Mucosa of stomach (tissue), 1 donor: Measurements from ENCODE around the gene ATL2.

Experiments used
- H3K27me3 ChIP-seq: one replicate; pipeline ENCODE4 v1.7.0; 2013; ENCODE audit warnings: mild to moderate bottlenecking, low read length; ENCODE audit not compliant: control insufficient read depth, insufficient read depth
- H3K36me3 ChIP-seq: one replicate; pipeline ENCODE4 v1.7.0; 2013; ENCODE audit warnings: low read length; ENCODE audit not compliant: control insufficient read depth, insufficient read depth
- H3K4me1 ChIP-seq: one replicate; pipeline ENCODE4 v1.7.0; 2013; ENCODE audit warnings: mild to moderate bottlenecking, low read length; ENCODE audit not compliant: control insufficient read depth, insufficient read depth
- H3K4me3 ChIP-seq: one replicate; pipeline ENCODE4 v1.7.0; 2013; ENCODE audit warnings: low read length
- H3K9ac ChIP-seq: one replicate; pipeline ENCODE4 v1.7.0; 2013; ENCODE audit warnings: mild to moderate bottlenecking, low read length, moderate library complexity
- H3K9me3 ChIP-seq: one replicate; pipeline ENCODE4 v1.7.0; 2013; ENCODE audit warnings: mild to moderate bottlenecking, low read length, moderate library complexity; ENCODE audit not compliant: control insufficient read depth
- donor health status: Pancreatic carcinoma.

The ATL2 gene

DNA sequence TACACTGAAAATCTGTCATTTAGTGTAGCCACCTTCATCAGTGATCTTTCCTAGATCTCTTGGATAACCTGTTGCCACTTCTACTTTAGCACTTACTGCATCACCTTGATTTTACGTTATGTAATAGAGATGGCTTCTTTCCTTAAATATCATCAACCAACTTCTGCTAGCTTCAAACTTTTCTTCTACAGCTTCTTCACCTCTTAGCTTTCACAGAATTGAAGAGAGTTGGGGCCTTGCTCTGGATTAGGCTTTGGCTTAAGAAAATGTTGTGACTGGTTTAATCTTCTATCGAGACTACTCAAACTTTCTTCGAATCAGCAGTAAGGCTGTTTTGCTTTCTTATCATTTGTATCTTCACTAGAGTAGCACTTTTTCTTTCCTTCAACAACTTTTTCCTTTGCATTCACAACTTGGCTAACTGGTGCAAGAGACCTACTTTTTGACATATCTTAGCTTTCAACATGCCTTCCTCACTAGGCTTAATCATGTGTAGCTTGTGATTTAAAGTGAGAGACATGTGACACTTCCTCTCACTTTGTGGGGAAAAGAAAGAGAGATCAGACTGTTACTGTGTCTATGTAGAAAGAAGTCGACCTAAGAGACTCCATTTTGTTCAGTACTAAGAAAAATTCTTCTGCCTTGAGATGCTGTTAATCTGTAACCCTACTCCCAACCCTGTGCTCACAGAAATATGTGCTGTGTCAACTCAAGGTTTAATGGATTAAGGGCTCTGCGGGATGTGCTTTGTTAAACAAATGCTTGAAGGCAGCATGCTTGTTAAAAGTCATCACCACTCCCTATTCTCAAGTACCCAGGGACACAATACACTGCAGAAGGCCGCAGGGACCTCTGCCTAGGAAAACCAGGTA is 99.6 kb downstream of the ATL2 start:
- H3K9ac ChIP-seq = no peak overlapping the region
- no peaks in the 10 kb centered on the region for H3K36me3 ChIP-seq
- no peak overlapping the region for H3K4me3 ChIP-seq
- no peaks in the 10 kb centered on the region for H3K4me1 ChIP-seq
- H3K27me3 ChIP-seq = no peaks in the 10 kb centered on the region
- no peaks in the 10 kb centered on the region for H3K9me3 ChIP-seq

DNA sequence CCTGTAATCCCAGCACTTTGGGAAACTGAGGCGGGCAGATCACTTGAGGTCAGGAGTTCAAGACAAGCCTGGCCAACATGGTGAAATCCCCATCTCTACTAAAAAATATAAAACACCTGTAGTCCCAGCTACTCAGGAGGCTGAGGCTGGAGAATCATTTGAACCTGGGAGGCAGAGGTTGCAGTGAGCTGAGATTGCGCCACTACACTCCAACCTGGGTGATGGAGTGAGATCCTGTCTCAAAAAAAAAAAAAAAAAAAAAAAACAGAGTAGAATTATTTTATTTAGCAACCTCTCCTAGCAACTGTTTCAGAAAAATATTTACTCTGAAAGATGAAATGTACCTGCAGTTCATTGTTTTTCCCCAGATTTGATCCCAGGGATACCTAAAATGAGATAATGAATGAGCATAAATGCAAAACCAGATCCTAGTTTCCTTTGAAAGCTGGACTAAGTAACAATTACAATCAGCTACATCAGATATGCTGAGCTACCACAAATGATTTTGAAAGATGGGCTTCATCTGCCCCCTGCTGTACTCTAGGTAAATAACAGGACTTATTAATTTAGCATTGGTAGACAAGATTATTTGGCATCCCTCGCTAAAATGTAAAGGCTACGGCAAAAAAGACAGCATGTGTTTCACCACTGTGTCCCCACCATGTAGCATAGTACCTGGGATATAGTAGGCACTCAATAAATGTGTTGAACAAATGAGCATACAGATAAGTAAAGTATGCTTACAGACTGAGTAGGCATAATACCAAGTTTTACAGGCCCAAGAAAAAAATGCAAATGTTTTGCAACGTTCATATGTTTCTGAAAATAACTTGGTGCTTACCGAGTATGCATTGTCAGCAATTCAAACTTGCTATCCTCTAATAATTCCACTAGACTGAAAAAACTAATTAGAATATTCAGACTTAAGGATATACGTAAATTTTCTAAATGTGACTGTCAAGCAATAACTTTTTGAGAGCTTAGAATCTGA is 102.5 kb downstream of the ATL2 start:
- H3K9me3 ChIP-seq = no peaks in the 10 kb centered on the region
- no peak overlapping the region for H3K9ac ChIP-seq
- no peaks in the 10 kb centered on the region for H3K36me3 ChIP-seq

DNA sequence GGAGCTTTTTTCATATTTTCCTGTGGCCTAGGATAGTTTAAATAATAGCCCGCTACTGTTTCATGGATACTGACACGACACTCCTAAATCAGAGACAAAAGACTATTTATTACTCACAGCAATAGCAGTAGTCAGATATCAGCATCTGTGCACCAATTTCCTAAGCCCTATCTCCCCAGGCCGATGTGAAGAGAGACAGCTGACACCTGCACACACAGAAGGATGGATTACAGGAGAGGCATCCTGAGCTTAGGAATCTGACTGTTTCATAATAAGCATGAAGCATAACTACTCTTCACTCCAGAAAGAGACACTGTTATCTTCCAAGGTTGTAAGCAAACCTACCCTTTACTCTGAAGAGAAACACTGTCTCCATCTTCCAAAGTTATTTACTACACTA is 105.4 kb downstream of the ATL2 start:
- Histone ChIP-seq H3K4me1 (no peaks in the 10 kb centered on the region), H3K27me3 (no peaks in the 10 kb centered on the region), H3K9me3 (no peaks in the 10 kb centered on the region), H3K4me3 (no peak overlapping the region), H3K36me3 (no peaks in the 10 kb centered on the region), H3K9ac (no peak overlapping the region)

More for the DNA sequence above, 102.5 kb downstream of the ATL2 start:
- no peaks in the 10 kb centered on the region for H3K27me3 ChIP-seq
- H3K4me3 ChIP-seq = no peak overlapping the region
- H3K4me1 ChIP-seq = no peaks in the 10 kb centered on the region

DNA sequence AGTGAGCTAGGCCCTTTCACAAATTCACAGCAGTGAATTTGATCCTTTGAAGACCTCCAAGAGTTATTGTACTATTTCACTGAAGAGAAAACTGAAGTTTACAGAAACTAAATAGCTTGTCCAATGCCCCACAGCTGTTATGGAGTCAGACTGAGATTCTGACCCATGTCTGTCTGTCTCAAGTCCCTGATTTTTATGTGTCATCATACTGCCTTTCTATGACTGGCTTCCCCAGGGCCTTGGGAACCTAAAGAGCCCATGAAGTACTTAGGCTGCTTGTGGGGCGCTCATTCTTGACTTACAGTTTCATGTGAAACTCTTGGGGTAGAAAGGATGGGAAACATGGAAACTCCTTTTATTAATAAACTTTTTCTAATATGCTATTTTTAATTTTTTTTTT is 107.7 kb downstream of the ATL2 start:
- H3K27me3 ChIP-seq = no peaks in the 10 kb centered on the region
- no peak overlapping the region for H3K9ac ChIP-seq
- H3K36me3 ChIP-seq = no peaks in the 10 kb centered on the region
- no peak overlapping the region for H3K4me3 ChIP-seq
- H3K4me1 ChIP-seq = no peaks in the 10 kb centered on the region
- H3K9me3 ChIP-seq = no peaks in the 10 kb centered on the region

- no peaks in the 10 kb centered on the region for H3K9me3 ChIP-seq
- H3K4me1 ChIP-seq = no peaks in the 10 kb centered on the region
- H3K9ac ChIP-seq = no peak overlapping the region
- no peak overlapping the region for H3K4me3 ChIP-seq
- H3K36me3 ChIP-seq = no peaks in the 10 kb centered on the region
- H3K27me3 ChIP-seq = no peaks in the 10 kb centered on the region
Observed at GRCh38 chr2:38268691-38269327, 108.3 kb downstream of the ATL2 start.

- no peaks in the 10 kb centered on the region for H3K4me1 ChIP-seq
- no peaks in the 10 kb centered on the region for H3K36me3 ChIP-seq
- no peaks in the 10 kb centered on the region for H3K27me3 ChIP-seq
- H3K9ac ChIP-seq = no peak overlapping the region
- no peak overlapping the region for H3K4me3 ChIP-seq
- H3K9me3 ChIP-seq = no peaks in the 10 kb centered on the region
Observed at GRCh38 chr2:38268001-38268400, 109.1 kb downstream of the ATL2 start.

- no peaks in the 10 kb centered on the region for H3K27me3 ChIP-seq
- no peak overlapping the region for H3K9ac ChIP-seq
- H3K4me1 ChIP-seq = no peaks in the 10 kb centered on the region
- no peak overlapping the region for H3K4me3 ChIP-seq
- no peaks in the 10 kb centered on the region for H3K36me3 ChIP-seq
- no peaks in the 10 kb centered on the region for H3K9me3 ChIP-seq
Observed at GRCh38 chr2:38267270-38267925, 109.7 kb downstream of the ATL2 start.

DNA sequence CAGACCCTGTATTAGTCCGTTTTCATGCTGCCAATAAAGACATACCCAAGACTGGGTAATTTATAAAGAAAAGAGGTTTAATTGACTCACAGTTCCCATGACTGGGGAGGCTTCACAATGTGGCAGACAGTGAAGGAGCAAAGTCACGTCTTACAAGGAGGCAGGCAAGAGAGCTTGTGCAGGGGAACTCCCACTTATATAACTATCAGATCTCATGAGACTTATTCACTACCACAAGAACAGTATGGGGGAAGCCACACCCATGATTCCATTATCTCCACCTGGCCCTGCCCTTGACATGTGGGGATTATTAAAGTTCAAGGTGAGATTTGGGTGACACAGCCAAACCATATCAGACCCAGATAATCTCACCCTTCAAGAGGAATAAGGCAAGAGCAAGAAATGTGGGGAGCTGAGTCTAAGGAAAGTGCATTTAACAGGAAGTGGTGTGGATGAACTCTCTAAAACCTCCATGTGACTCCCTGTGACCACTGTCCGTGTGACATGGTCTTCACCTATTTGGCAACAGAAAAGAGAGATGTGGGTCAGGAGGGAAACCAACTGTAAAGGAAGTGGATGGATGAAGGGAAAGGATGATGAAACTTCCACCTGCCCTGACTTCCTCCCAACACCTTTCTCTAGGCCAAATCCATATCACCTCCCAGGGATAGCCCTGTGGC is 110.6 kb downstream of the ATL2 start:
- no peaks in the 10 kb centered on the region for H3K27me3 ChIP-seq
- H3K4me3 ChIP-seq = no peak overlapping the region
- H3K4me1 ChIP-seq = no peaks in the 10 kb centered on the region
- H3K36me3 ChIP-seq = no peaks in the 10 kb centered on the region
- no peak overlapping the region for H3K9ac ChIP-seq
- no peaks in the 10 kb centered on the region for H3K9me3 ChIP-seq

DNA sequence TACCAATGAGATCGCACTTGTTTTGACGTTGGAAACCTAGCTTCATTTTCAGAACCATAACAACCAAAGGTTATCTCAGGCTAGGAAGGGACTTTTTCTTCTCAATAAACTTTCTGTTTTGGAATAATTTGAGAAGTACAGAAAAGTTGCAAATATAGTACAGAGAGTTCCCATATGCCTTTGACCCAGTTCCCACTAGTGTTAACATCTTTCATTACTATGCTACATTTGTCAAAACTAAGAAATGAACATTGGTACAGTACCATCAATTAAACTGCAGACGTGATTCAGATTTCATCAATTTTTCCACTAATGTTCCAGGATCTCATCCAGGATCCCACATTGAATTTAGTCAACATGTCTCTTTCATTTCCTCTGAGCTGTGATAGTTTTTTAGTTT is 111.6 kb downstream of the ATL2 start:
- H3K4me3 ChIP-seq = no peak overlapping the region
- no peak overlapping the region for H3K9ac ChIP-seq
- H3K4me1 ChIP-seq = no peaks in the 10 kb centered on the region
- H3K27me3 ChIP-seq = no peaks in the 10 kb centered on the region
- no peaks in the 10 kb centered on the region for H3K36me3 ChIP-seq
- no peaks in the 10 kb centered on the region for H3K9me3 ChIP-seq

DNA sequence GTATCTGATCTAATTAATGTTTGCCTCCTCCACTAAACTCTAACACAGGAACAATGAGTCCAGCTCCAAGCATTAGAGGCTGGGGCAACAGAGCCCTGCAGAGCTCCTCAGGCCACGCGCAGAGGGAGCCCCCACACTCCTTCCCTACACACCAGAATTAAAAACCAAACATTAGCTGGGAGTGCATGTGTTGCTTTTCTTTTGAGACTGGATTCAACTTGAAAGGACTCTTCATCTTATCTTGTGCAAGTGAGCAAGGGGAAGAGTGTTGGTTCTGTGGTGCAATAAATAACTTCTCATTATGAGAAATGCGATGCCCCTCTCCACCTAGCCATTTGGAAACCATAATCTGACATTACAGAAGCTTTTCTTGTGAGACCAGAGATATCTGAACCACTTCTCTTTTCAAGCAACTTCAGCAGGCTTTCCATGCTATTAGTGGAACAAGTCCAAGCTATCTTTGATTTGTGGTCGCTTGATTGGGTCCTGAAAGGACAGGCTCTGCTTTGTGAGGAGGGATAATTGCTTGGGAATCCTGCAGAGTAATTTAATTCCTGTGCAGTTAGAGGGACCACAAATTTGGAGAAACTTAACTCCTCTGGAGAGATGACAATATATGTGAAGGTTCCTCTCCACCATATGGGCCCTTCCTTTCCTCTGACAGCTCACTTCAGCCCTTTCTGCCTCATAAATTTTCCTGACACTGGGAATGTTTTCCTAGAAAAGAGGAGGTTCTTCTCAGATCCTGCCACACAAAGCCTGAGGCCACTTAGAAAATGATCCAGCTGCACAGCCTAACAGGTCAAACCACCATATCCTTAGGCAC is 112.5 kb downstream of the ATL2 start:
- no peak overlapping the region for H3K9ac ChIP-seq
- H3K36me3 ChIP-seq = no peaks in the 10 kb centered on the region
- H3K4me3 ChIP-seq = no peak overlapping the region
- H3K9me3 ChIP-seq = no peaks in the 10 kb centered on the region
- H3K4me1 ChIP-seq = no peaks in the 10 kb centered on the region
- no peaks in the 10 kb centered on the region for H3K27me3 ChIP-seq
